Mesenchymal stem cell (in vitro differentiated cells and primary cell): ENCODE data around the gene VIM.

Experiments used
- DNase-seq: peaks from one replicate; pipeline ENCODE4 v3.0.0-alpha.2; 2013
- H2AFZ ChIP-seq: one replicate; pipeline ENCODE4 v1.6.1; 2013; ENCODE audit warnings: low read depth, mild to moderate bottlenecking, control low read depth, inconsistent platforms, low read length, moderate library complexity
- H2AK5ac ChIP-seq: 2 replicates; pipeline ENCODE4 v1.6.1; 2013; ENCODE audit warnings: low read length, moderate library complexity, mild to moderate bottlenecking, inconsistent platforms; ENCODE audit not compliant: severe bottlenecking
- H2BK120ac ChIP-seq: one replicate; pipeline ENCODE4 v1.6.1; 2013; ENCODE audit warnings: low read depth, mild to moderate bottlenecking, inconsistent platforms, low read length, moderate library complexity
- H2BK12ac ChIP-seq, 2 experiments: one replicate each; pipeline ENCODE4 v1.6.1; 2013; ENCODE audit warnings: inconsistent platforms in 2 of 2, low read length in 2 of 2, mild to moderate bottlenecking in 2 of 2, moderate library complexity in 2 of 2, control low read depth in 1 of 2
- H2BK15ac ChIP-seq: one replicate; pipeline ENCODE4 v1.6.1; 2013; ENCODE audit warnings: mild to moderate bottlenecking, low read depth, inconsistent platforms; ENCODE audit not compliant: poor library complexity, severe bottlenecking
- H2BK5ac ChIP-seq: 2 replicates; pipeline ENCODE4 v1.6.1; 2013; ENCODE audit warnings: low read depth, mild to moderate bottlenecking, low read length, control low read depth, inconsistent platforms; ENCODE audit not compliant: poor library complexity, severe bottlenecking
- H3K14ac ChIP-seq, 2 experiments: one replicate each; pipeline ENCODE4 v1.6.1; 2013; ENCODE audit warnings: inconsistent platforms in 2 of 2, low read length in 2 of 2, control low read depth in 1 of 2, mild to moderate bottlenecking in 1 of 2, moderate library complexity in 1 of 2
- H3K18ac ChIP-seq, 2 experiments: one replicate each; pipeline ENCODE4 v1.6.1; 2013; ENCODE audit warnings: inconsistent platforms in 2 of 2, low read length in 2 of 2, control low read depth in 1 of 2, low read depth in 1 of 2, mild to moderate bottlenecking in 1 of 2
- H3K23ac ChIP-seq, 2 experiments: one replicate each; pipeline ENCODE4 v1.6.1; 2013; ENCODE audit warnings: inconsistent platforms in 2 of 2, low read length in 2 of 2, mild to moderate bottlenecking in 2 of 2, moderate library complexity in 2 of 2, control low read depth in 1 of 2
- H3K27ac ChIP-seq: 2 replicates; pipeline ENCODE4 v1.5.1; 2013; ENCODE audit warnings: mild to moderate bottlenecking, moderate library complexity, low read length, control low read depth, inconsistent platforms; ENCODE audit not compliant: poor library complexity, severe bottlenecking
- H3K27me3 ChIP-seq, 2 experiments: 2 replicates each; pipeline versions ENCODE4 v1.6.1 to v1.7.0; 2013; ENCODE audit warnings: low read length in 2 of 2, mild to moderate bottlenecking in 2 of 2, moderate library complexity in 2 of 2, control low read depth in 1 of 2, inconsistent platforms in 1 of 2; ENCODE audit not compliant: control insufficient read depth in 1 of 2, insufficient read depth in 1 of 2
- H3K36me3 ChIP-seq, 2 experiments: 2 replicates each; pipeline versions ENCODE4 v1.6.1 to v1.7.0; 2013; ENCODE audit warnings: low read length in 2 of 2, control low read depth in 1 of 2, inconsistent platforms in 1 of 2, low read depth in 1 of 2, mild to moderate bottlenecking in 1 of 2; ENCODE audit not compliant: insufficient read depth in 2 of 2, control insufficient read depth in 1 of 2
- H3K4ac ChIP-seq, 2 experiments: one replicate each; pipeline ENCODE4 v1.6.1; 2013; ENCODE audit warnings: inconsistent platforms in 2 of 2, low read length in 2 of 2, mild to moderate bottlenecking in 2 of 2, moderate library complexity in 2 of 2, control low read depth in 1 of 2, low read depth in 1 of 2
- H3K4me1 ChIP-seq: 2 replicates; pipeline ENCODE4 v1.6.1; 2013; ENCODE audit warnings: low read depth, low read length, control low read depth; ENCODE audit not compliant: control insufficient read depth, insufficient read depth
- H3K4me2 ChIP-seq: 2 replicates; pipeline ENCODE4 v1.6.1; 2013; ENCODE audit warnings: low read length, mild to moderate bottlenecking, inconsistent platforms; ENCODE audit not compliant: poor library complexity, severe bottlenecking
- H3K4me3 ChIP-seq, 2 experiments: 2 replicates each; pipeline versions ENCODE4 v1.5.1 to v1.7.0; 2013; ENCODE audit warnings: low read length in 2 of 2, mild to moderate bottlenecking in 2 of 2, control low read depth in 1 of 2, low read depth in 1 of 2; ENCODE audit not compliant: insufficient read depth in 1 of 2
- H3K79me1 ChIP-seq: replicated peaks from 2 replicates; pipeline ENCODE4 v1.6.1; 2013; ENCODE audit warnings: mild to moderate bottlenecking, control low read depth, low read length, inconsistent platforms; ENCODE audit not compliant: poor library complexity, severe bottlenecking
- H3K9ac ChIP-seq: 2 replicates; pipeline ENCODE4 v1.7.0; 2013; ENCODE audit warnings: mild to moderate bottlenecking, low read length, moderate library complexity
- H3K9me3 ChIP-seq: 2 replicates; pipeline ENCODE4 v1.7.0; 2013; ENCODE audit warnings: mild to moderate bottlenecking, low read length; ENCODE audit not compliant: control insufficient read depth
- H4K8ac ChIP-seq: one replicate; pipeline ENCODE4 v1.6.1; 2013; ENCODE audit warnings: inconsistent platforms, mild to moderate bottlenecking, low read length, moderate library complexity
- H4K91ac ChIP-seq: one replicate; pipeline ENCODE4 v1.6.1; 2013; ENCODE audit warnings: mild to moderate bottlenecking, low read length, inconsistent platforms
- WGBS: methylation state at CpG from one replicate; pipeline ENCODE4 v1.1.7; 2013; ENCODE audit warnings: mixed read lengths; 5-methylcytosine and 5-hydroxymethylcytosine counted together

Gene VIM

GRCh38 chr10:17183110-17183509, 44.9 kb upstream of the VIM start:
- H3K4me2 ChIP-seq, result no peak overlapping the region
- H2AK5ac ChIP-seq, result no peak overlapping the region
- no peak overlapping the region for H2BK5ac ChIP-seq
- H2BK120ac ChIP-seq, result no peak overlapping the region
- H4K91ac ChIP-seq, result no peak overlapping the region
- H3K36me3 ChIP-seq, result no peaks in the 10 kb centered on the region
- H3K27me3 ChIP-seq, result no peaks in the 10 kb centered on the region
- WGBS, result 77% methylated on average over 1 of the region's 2 CpGs
- no peaks in the 10 kb centered on the region for H3K9me3 ChIP-seq
- no peak overlapping the region for H2BK12ac ChIP-seq
- H3K4ac ChIP-seq, result no peak overlapping the region
- no peak overlapping the region for H3K14ac ChIP-seq
- DNase-seq, result no peak
- no peak overlapping the region for H2BK15ac ChIP-seq
- no peak overlapping the region for H4K8ac ChIP-seq
- no peak overlapping the region for H3K18ac ChIP-seq
- H3K23ac ChIP-seq, result no peak overlapping the region
- no peak overlapping the region for H3K9ac ChIP-seq
- no peak overlapping the region for H2AFZ ChIP-seq
- H3K4me3 ChIP-seq, result no peak overlapping the region
- peaks cover 6% of the 10 kb centered on the region for H3K79me1 ChIP-seq
- H3K4me1 ChIP-seq, result peaks cover 2% of the 10 kb centered on the region
- H3K27ac ChIP-seq, result no peak overlapping the region

GRCh38 chr10:17185873-17186272, 42.2 kb upstream of the VIM start:
- no peak overlapping the region for H4K8ac ChIP-seq
- DNase-seq, result no peak
- no peak overlapping the region for H3K9ac ChIP-seq
- H3K27ac ChIP-seq, result no peak overlapping the region
- H4K91ac ChIP-seq, result no peak overlapping the region
- 92% methylated on average over 2 of the region's 3 CpGs for WGBS
- no peaks in the 10 kb centered on the region for H3K4me1 ChIP-seq
- H3K4me2 ChIP-seq, result no peak overlapping the region
- H3K27me3 ChIP-seq, result no peaks in the 10 kb centered on the region
- no peaks in the 10 kb centered on the region for H3K9me3 ChIP-seq
- no peak overlapping the region for H3K23ac ChIP-seq
- no peak overlapping the region for H2BK12ac ChIP-seq
- H3K4ac ChIP-seq, result no peak overlapping the region
- H3K79me1 ChIP-seq, result peaks cover 5% of the 10 kb centered on the region
- no peak overlapping the region for H2BK120ac ChIP-seq
- no peak overlapping the region for H3K14ac ChIP-seq
- no peak overlapping the region for H2AFZ ChIP-seq
- no peak overlapping the region for H2BK5ac ChIP-seq
- no peak overlapping the region for H3K18ac ChIP-seq
- no peak overlapping the region for H2BK15ac ChIP-seq
- H3K4me3 ChIP-seq, result no peak overlapping the region
- H2AK5ac ChIP-seq, result no peak overlapping the region
- no peaks in the 10 kb centered on the region for H3K36me3 ChIP-seq

DNA sequence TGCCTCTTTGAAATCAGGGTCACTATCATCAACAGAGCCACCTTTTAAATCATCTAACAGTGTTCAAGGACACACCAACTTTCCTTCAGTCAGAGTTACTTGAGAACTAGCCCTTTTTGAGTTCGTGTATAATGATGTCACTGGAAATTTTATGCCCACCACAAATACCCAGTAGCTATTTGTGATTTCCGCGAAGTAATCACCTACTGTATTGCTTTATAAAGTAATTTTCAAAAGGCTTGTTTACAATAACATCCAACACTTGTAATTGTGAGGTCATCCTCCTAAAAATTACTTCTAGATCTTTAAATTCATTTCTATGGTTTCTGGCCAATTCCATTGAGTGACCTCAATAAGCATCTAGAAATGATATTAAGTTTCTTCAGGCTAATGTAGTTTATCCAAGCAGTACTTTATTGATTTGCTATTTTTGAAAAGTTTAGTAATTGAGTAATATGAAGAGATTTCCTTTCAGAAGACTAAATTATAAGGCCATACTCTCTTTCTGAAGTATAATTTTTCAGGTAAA, 39.3 kb upstream of the VIM start:
- H3K23ac ChIP-seq, result no peak overlapping the region
- no peak overlapping the region for H2BK5ac ChIP-seq
- H3K4me2 ChIP-seq, result no peak overlapping the region
- no peaks in the 10 kb centered on the region for H3K27me3 ChIP-seq
- H3K27ac ChIP-seq, result no peak overlapping the region
- H2AFZ ChIP-seq, result no peak overlapping the region
- H3K36me3 ChIP-seq, result no peaks in the 10 kb centered on the region
- no peak overlapping the region for H4K91ac ChIP-seq
- no peaks in the 10 kb centered on the region for H3K9me3 ChIP-seq
- no peak overlapping the region for H3K4me3 ChIP-seq
- DNase-seq, result no peak
- H3K4me1 ChIP-seq, result no peaks in the 10 kb centered on the region
- H2BK120ac ChIP-seq, result no peak overlapping the region
- H3K14ac ChIP-seq, result no peak overlapping the region
- H2BK15ac ChIP-seq, result no peak overlapping the region
- no peak overlapping the region for H3K4ac ChIP-seq
- no peak overlapping the region for H2BK12ac ChIP-seq
- no peak overlapping the region for H2AK5ac ChIP-seq
- no peak overlapping the region for H3K9ac ChIP-seq
- H3K79me1 ChIP-seq, result peaks cover 17% of the 10 kb centered on the region
- H3K18ac ChIP-seq, result no peak overlapping the region
- no peak overlapping the region for H4K8ac ChIP-seq
- 100% methylated on average over 1 of the region's 3 CpGs for WGBS

GRCh38 chr10:17190602-17191001, 37.4 kb upstream of the VIM start:
- 88% methylated on average over 1 of the region's 2 CpGs for WGBS
- Histone ChIP-seq H3K9ac (no peak overlapping the region), H3K4ac (no peak overlapping the region), H3K27ac (no peak overlapping the region), H2BK15ac (no peak overlapping the region), H3K27me3 (no peaks in the 10 kb centered on the region), H3K4me1 (no peaks in the 10 kb centered on the region), H2BK120ac (peak overlapping the region; percentile 11), H4K91ac (no peak overlapping the region), H3K79me1 (peaks cover 17% of the 10 kb centered on the region), H3K18ac (no peak overlapping the region), H3K23ac (no peak overlapping the region), H4K8ac (no peak overlapping the region), H2BK12ac (no peak overlapping the region), H3K4me3 (no peak overlapping the region), H3K4me2 (no peak overlapping the region), H3K36me3 (no peaks in the 10 kb centered on the region), H2BK5ac (no peak overlapping the region), H3K14ac (no peak overlapping the region), H2AK5ac (no peak overlapping the region), H2AFZ (no peak overlapping the region), H3K9me3 (no peaks in the 10 kb centered on the region)
- no peak for DNase-seq
